Caki2 (cell line): Measurements from ENCODE around the gene ANKRD18B. TPM values are rescaled to one million over a fixed set of nuclear protein-coding genes. Genes with fewer than 3 reads are reported as not detected.
A peak's percentile ranks its signal among the peaks of the same experiment; 100 is the strongest.
"Not testable (repeated sequence)": the region's sequence is repeated elsewhere in the genome, so short reads cannot be mapped to it uniquely, and the experiment has no call there.

Source experiments
- DNase-seq: peaks from one replicate; pipeline ENCODE4 v3.0.0-alpha.2; 2015; ENCODE audit warnings: low read depth
- in situ Hi-C: cut with HindIII; loops from 2 replicates; pipeline ENCODE4 v1.10.0; 2016; ENCODE audit warnings: low sequenced_read_pairs, low pct_unique_long_range_greater_than_20kb, mixed read lengths
- total RNA-seq: library from RNA; depleted of rRNA; stranded (reverse); fragments of >200 nt; shearing (Covaris generic); gene quantifications from 2 replicates; pipeline ENCODE4 v1.2.3, GENCODE V29; 2014; ENCODE audit warnings: low replicate concordance; rRNA removed

Gene ANKRD18B
- total RNA-seq = 0.58 and 3.5 TPM in 2 replicates

DNA sequence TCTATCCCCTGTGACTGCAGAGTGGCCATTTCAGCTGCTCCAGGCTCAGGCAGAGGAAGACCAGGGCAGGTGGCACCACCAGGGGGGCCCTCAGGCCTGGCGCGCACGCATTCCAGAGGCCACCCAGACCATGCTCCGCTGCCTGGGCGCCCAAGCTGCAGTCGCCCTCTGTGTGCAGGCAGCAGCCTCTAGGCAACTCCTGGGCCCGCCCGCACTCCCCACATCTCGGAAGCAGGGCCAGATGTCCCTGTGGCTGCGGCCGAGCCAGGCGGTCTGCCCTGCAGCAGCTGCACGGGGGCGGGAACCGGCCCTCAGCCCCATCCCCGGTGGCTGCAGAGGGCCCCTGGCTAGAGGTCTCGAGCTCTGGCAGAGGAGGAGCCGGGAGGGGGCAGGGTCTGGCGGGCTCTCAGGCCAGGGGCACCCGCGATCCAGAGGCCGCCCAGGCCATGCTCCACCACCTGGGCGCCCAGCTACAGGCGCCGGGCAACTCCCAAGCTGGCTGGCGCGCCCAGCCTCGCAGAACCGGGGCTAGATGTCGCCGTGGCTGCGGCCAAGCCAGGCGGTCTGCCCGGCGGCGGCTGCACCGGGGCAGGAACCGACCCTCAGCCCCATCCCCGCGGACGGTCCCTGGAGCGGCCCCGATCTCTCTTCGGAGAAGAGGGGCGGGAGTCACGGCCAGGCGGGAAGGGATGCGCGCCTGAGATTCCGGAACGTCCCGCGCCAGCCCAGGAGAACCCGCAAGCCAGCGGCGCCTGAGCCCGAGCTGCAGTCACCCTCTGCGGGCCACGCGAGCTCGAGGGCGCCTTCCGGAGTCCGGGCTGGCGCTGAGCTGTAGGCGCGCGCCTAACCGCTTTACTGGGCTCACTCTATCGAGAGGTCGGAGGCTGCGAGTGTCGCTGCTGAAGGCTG is at the start of gene ANKRD18B:
TSS of gene ANKRD18B (plus strand) at position 855 of the 909 bp plus-strand sequence. CDS start 239 bp downstream, outside the sequence.
- in situ Hi-C loops = not testable (repeated sequence)
- DNase-seq = peak; percentile 73

DNA sequence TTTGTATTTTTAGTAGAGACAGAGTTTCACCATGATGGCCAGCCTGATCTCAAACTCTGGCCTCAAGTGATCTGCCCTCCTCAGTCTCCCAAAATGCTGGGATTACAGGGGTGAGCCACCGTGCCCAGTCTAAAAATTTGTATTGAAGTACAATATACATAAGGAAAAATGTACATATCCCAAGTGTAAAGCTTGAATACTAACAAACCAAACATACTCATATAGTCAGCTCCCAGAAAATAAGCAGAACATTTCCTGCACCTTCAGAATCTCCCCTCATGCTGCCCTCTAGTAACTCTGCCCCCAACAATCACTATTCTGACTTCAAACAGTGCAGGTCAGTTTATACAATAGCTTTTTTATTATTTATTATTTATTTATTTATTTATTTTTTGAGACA is 48.7 kb upstream of the ANKRD18B start:
- in situ Hi-C loops = no loop called here
- DNase-seq = no peak

- in situ Hi-C loops = no loop called here
- DNase-seq = no peak
Observed at GRCh38 chr9:33476503-33476902, 47.5 kb upstream of the ANKRD18B start.

GRCh38 chr9:33480106-33480505 is 43.9 kb upstream of the ANKRD18B start:
- in situ Hi-C loops = no loop called here

GRCh38 chr9:33480976-33481375 is 43.1 kb upstream of the ANKRD18B start:
- DNase-seq = no peak
- in situ Hi-C loops = no loop called here

More at GRCh38 chr9:33480106-33480505, 43.9 kb upstream of the ANKRD18B start:
- DNase-seq = no peak

DNA sequence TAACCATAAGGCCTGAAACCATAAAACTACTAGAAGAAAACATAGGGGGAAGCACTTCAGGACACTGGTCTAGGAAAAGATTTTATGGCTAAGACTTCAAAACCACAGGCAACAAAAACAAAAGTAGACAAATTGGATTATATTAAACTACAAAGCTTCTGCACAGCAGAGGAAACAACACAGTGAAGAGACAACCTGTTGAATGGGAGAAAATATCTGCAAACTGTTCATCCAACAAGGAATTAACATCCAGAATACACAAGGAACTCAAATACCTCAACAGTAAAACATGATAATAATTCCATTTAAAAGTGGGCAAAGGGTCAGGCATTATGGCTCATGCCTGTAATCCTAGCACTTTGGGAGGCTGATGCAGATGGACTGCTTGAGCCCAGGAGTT is 38.7 kb upstream of the ANKRD18B start:
- in situ Hi-C loops, DNase-seq: not testable (repeated sequence)

DNA sequence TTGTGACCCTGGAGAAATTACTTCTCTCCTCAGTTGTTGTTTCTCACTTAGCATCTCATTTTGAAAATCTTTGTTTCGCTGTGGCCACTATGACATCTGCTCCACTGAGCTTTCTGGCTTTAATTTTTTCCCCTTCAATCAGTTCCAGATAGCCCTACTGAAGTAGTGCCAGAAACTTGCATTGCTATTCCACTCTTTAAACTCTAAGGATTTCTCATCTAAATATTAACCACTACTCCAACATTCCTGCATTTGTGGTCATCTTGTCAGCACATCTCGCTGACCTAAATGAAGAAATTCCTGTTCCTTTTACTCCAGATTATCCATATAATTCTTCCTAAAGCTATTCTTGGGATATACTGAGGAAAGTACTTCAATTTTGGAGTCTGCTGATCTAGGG is 35.0 kb upstream of the ANKRD18B start:
- in situ Hi-C loops = no loop called here
- no peak for DNase-seq

GRCh38 chr9:33493819-33494218 is 30.2 kb upstream of the ANKRD18B start:
- DNase-seq, in situ Hi-C loops: not testable (repeated sequence)

GRCh38 chr9:33498387-33498786 is 25.7 kb upstream of the ANKRD18B start:
- in situ Hi-C loops = no loop called here
- DNase-seq = no peak

DNA sequence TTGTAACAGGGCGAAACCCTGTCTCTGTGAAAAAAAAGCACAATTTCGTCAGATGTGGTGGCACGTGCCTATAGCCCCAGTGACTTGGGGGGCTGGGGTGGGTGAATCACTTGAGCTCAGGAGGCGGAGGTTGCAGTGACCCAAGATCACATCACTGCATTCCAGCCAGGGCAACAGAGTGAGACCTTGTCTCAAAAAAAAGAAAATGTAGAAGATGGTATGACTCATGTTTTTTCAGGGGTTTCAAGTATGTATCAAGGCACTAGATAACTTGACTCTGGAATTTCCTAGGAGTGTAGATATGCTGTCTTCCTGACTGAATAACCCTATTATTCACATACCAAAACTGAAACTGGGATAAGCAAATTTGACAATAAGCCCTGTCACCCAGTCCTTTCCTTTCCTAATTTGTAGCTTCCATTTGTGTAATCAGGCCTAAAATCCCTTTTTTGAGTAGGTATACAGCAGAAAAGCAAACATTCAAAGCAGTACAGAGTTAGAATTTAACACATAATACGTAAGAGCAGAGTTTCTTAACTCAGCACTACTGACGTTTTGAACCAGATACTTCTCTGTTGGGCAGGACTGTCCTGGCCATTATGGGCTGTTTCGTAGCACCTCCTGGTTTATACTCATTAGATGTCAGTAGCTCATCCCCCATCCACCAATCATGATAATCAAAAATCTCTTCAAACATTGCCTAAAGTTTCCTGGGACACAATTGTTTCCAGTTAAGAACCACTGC is 17.3 kb upstream of the ANKRD18B start:
- in situ Hi-C loops = no loop called here
- DNase-seq = peak; percentile 92

DNA sequence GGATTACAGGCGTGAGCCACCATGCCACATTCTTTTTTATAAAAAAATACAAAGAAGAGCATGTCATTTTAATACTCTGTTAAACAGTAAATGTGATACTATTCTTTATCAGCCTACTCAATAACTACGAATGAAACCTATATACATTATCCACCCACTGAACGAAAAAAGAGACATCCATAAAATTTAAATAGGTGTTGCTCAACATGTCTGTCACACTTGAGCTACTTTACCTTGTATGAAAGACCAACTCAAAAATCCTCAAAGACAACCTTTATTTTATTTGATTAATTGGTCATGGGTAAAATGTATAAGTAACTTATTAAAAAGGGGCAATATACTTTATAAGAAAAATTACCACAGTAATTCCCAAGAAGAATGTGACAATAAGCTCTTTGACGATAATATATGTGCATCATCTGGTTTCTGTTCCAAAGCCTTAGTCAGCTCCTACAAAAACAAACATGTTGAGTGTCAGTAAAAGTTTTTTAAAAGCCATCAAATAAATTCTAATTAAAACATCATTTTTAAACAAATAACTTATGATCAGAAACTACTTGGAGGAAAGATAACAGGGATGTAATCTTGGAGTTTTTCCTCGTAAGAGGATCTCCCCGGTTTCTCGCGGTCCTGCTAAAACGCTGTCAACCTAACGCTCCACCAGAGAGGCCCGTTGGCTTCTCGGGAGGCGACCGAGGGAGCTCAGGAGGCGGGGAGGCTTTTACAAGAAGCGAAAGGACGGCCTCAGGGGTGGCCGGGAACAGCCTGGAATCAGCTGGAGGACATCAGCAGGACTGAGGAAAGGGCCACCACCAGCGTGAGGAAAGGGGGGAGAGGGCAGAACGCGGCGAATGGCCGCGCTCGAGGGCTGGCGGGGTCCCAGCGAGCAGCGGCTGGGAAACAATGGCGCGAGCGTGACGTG is 13.5 kb upstream of the ANKRD18B start:
- in situ Hi-C loops = no loop called here
- DNase-seq = peak; percentile 71

- in situ Hi-C loops, DNase-seq: not testable (repeated sequence)
Observed at GRCh38 chr9:33511184-33511517, 12.9 kb upstream of the ANKRD18B start.

DNA sequence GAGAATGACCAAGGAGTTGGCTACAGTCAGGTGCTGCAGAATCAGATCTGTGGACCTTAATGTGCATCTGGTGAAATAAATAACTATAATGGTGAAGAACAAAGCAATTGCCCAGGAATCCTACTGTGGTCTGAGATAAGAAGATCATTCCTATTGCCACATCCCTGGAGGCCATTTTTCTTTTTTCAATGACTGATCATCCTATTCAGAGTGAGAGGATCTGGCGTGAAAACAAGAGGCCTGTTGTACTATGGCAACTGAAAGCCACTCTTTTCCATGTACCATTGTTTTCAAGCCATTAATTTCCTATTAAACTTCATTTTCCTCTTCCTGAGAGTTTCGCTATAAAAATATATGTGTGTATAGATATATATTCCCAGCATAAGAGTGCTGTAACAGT is 11.5 kb upstream of the ANKRD18B start:
- in situ Hi-C loops, DNase-seq: not testable (repeated sequence)

GRCh38 chr9:33515342-33515995 is 8.6 kb upstream of the ANKRD18B start:
- in situ Hi-C loops, DNase-seq: not testable (repeated sequence)

GRCh38 chr9:33516397-33516796 is 7.7 kb upstream of the ANKRD18B start:
- in situ Hi-C loops = not testable (repeated sequence)

DNA sequence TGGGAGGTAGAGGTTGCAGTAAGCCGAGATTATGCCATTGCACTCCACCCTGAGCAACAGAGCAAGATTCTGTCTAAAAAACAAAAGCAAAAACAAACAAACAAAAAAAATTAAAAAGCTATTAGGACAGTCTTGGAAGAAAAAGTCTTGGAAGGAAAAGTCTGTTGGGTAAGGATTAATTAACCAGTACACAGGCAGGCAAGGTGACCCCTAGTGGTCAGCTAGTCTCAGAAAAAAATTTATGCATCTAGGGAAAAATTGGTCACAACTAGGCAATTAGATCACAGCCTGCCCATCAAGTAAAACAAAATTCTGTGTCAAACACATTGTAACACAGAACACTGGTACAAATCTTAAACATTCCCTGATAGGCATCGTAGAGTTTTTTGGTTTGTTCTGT is 6.7 kb upstream of the ANKRD18B start:
- in situ Hi-C loops = no loop called here

More at GRCh38 chr9:33516397-33516796, 7.7 kb upstream of the ANKRD18B start:
- DNase-seq = not testable (repeated sequence)

GRCh38 chr9:33517934-33518577 is 6.0 kb upstream of the ANKRD18B start:
- in situ Hi-C loops = not testable (repeated sequence)

More for the DNA sequence above, 6.7 kb upstream of the ANKRD18B start:
- DNase-seq = peak; percentile 44

More at GRCh38 chr9:33517934-33518577, 6.0 kb upstream of the ANKRD18B start:
- DNase-seq = not testable (repeated sequence)
